ENCODE data around the gene MOB1B. TPM values are rescaled to one million over a fixed set of nuclear protein-coding genes. Genes with fewer than 3 reads are reported as not detected.

Gene MOB1B
- polyA plus RNA-seq, 1 experiment: 5.6 TPM

Other genes starting within 250 kb of the MOB1B start
- gene JCHAIN, start 235.9 kb upstream of the MOB1B start, polyA plus RNA-seq (2011; rRNA removed): 8.5 and 14.9 TPM in 2 replicates
- gene UTP3, start 213.8 kb upstream of the MOB1B start, polyA plus RNA-seq (2011; rRNA removed): 10.4 and 16.8 TPM in 2 replicates
- gene RUFY3, start 180.4 kb upstream of the MOB1B start, polyA plus RNA-seq (2011; rRNA removed): 22.8 and 32.6 TPM in 2 replicates
- 41.9 and 69.2 TPM in 2 replicates for gene GRSF1, start 62.5 kb upstream of the MOB1B start, polyA plus RNA-seq (2011; rRNA removed)
- 3.8 and 7.2 TPM in 2 replicates for gene DCK, start 91.3 kb downstream of the MOB1B start, polyA plus RNA-seq (2011; rRNA removed)

All from BJ (cell line).